HG03520 (cell line): ENCODE measurements around the gene C12orf43.

Experiments
- ATAC-seq: cut with Tn5 transposase; IDR thresholded peaks from one replicate; pipeline ENCODE4 v1.9.1; 2021; ENCODE audit warnings: mild to moderate bottlenecking, moderate library complexity; ENCODE audit not compliant: unreplicated experiment

The C12orf43 gene

DNA sequence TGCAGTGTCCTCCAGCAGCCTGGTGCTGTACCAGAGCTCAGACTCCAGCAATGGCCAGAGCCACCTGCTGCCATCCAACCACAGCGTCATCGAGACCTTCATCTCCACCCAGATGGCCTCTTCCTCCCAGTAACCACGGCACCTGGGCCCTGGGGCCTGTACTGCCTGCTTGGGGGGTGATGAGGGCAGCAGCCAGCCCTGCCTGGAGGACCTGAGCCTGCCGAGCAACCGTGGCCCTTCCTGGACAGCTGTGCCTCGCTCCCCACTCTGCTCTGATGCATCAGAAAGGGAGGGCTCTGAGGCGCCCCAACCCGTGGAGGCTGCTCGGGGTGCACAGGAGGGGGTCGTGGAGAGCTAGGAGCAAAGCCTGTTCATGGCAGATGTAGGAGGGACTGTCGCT is 15.2 kb downstream of the C12orf43 start:
- ATAC-seq: no peak

DNA sequence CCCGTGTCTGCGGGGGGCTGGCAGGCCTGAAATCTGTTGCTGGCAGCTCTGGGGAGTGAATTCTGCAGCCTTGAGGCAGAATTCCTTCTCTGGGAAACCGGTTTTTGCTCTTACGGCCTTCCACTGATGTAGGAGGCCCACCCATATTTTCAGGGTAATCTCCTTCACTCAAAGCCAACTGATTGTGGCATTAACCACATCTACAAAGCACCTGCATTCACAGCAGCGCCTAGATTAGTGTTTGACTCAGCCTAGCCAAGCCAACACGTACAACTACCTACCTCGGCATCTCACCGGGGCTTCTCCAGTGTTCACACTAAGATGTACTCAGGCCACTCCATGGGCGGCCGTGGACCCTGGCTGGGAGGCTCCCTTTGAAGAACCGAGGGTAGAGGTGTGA is 15.8 kb downstream of the C12orf43 start:
- no peak for ATAC-seq

DNA sequence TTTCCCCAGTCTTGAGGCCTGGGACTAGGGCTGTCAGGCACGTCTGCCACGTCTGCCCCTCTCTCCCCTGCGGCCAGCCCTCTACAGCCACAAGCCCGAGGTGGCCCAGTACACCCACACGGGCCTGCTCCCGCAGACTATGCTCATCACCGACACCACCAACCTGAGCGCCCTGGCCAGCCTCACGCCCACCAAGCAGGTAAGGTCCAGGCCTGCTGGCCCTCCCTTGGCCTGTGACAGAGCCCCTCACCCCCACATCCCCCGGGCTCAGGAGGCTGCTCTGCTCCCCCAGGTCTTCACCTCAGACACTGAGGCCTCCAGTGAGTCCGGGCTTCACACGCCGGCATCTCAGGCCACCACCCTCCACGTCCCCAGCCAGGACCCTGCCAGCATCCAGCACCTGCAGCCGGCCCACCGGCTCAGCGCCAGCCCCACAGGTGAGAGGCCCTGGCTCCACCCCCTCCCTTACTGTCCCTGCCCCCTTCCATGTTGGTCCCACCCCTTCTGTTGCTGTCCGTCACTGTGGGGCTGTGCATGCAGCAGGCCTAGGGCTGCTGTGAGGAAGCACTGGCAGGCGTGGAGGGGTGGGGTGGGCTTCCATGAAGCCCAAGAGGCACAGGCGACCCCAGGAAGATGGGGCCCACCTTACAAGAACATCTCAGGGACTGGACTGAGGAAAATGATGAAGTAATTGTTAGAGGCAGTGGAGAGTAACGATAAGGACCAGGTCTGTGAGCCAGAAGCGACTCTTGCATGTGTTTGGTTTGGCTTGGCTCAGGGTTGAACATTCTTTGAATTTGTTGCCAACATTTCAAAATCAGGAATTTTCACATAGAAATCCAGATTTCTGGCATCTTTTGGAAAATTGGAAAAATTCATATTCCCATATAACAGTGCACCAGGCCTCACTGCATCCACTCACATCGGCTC is 16.8 kb downstream of the C12orf43 start:
- ATAC-seq: no peak

DNA sequence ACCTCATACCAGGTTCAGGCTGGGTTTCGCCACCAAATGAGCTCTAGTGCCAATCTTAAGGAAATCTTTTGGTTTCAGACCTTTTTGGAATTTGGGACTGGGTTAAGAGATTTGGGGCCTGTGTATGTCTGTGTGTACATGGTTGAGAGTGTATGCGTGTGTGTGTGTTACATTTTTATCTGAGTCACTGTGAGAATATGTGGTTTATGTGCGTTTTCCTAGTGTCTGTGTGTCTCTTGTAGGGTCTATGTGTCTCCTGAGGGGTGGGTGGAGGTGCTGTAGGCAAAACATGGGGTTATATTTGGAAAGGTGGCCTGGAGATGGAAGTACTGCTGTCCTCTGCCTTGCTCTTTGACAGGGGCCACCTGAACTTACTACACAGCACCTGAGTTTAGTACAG is 17.9 kb downstream of the C12orf43 start:
- no peak for ATAC-seq

DNA sequence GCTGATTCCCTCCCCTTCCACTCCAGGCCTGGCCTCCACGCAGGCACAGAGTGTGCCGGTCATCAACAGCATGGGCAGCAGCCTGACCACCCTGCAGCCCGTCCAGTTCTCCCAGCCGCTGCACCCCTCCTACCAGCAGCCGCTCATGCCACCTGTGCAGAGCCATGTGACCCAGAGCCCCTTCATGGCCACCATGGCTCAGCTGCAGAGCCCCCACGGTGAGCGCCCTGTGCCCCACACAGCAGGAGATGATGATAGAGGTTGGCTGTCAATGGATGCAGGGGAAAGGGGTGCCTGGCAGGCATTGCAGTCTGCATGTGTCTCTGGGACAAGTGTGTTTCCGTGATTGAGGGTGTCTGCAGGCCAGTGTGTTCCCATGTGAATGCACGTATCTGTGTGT is 18.8 kb downstream of the C12orf43 start:
- no peak for ATAC-seq

DNA sequence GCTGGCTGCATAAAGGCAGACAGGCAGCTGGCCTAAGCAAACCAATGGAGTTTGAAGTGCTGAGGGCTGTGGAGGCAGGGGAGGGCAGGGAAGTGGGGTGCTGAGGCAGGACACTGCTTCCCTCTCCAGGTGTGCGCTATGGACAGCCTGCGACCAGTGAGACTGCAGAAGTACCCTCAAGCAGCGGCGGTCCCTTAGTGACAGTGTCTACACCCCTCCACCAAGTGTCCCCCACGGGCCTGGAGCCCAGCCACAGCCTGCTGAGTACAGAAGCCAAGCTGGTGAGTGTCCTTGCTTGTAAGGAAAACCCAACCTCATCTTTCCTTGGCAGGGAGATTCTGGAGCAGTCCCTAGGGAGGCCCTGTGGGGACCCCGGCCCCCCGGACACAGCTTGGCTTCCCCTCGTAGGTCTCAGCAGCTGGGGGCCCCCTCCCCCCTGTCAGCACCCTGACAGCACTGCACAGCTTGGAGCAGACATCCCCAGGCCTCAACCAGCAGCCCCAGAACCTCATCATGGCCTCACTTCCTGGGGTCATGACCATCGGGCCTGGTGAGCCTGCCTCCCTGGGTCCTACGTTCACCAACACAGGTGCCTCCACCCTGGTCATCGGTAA is 20.0 kb downstream of the C12orf43 start:
- ATAC-seq: no peak

DNA sequence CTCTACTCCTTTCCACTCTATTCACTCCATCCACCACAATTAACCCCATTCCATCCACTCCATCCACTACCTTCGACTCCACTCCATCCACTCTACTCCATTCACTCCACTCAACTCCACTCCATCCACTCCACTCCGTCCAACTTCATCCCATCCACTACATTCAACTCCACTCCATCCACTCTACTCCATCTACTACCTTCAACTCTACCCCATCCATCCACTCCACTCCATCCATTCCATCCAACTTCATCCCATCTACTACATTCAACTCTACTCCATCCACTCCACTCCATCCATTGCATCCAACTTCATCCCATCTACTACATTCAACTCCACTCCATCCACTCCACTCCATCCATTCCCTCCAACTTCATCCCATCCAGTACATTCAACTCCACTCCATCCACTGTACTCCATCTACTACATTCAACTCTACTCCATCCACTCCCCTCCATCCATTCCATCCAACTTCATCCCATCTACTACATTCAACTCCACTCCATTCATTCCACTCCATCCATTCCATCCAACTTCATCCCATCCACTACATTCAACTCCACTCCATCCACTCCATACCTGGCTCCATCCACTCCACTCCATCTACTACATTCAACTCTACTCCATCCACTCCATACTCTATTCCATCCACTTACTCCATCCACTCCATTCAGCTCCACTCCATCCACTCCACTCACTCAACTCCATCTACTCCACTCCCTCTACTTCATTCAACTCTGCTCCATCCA is 21.5 kb downstream of the C12orf43 start:
- ATAC-seq: no peak

DNA sequence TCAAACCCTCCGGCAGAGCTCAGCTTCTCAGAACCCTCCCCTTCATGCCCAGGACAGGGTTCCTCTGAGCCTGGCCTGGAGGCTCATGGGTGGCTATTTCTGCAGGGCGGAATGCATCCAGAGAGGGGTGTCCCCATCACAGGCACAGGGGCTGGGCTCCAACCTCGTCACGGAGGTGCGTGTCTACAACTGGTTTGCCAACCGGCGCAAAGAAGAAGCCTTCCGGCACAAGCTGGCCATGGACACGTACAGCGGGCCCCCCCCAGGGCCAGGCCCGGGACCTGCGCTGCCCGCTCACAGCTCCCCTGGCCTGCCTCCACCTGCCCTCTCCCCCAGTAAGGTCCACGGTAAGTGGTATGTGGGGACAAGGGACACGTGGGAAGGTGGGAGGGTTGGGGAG is 22.2 kb downstream of the C12orf43 start:
- no peak for ATAC-seq

DNA sequence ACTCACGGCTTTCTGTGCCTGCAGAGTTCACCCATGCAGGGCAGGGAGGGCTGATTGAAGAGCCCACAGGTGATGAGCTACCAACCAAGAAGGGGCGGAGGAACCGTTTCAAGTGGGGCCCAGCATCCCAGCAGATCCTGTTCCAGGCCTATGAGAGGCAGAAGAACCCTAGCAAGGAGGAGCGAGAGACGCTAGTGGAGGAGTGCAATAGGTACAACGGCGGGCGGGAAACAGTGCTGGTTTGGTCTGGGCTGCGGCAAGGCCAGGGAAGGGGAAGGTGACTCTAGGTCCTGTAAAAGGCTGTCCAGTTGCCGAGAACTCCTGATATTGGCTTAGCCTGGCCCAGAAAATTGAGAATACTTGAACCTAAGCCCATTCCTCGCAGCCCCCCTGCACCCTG is 22.8 kb downstream of the C12orf43 start:
- no peak for ATAC-seq

DNA sequence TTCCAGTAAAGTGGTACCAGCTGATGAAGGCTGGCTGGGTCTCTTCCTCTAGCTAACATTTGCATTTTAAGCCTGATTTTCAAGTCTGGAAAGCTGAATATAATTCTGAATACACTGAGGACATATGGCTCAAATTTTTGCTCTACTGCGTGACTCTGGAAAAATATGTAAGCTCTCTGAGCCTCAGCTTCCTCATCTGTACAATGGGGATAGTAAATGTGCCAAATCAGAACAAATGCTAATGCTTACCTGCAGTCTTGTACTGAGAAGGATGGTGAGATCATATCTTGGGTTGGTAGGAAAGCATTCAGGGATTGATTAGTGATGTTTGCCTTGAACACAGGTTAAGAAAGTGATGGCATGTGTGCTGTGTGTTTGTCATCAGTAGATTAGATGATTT is 23.3 kb downstream of the C12orf43 start:
- no peak for ATAC-seq

DNA sequence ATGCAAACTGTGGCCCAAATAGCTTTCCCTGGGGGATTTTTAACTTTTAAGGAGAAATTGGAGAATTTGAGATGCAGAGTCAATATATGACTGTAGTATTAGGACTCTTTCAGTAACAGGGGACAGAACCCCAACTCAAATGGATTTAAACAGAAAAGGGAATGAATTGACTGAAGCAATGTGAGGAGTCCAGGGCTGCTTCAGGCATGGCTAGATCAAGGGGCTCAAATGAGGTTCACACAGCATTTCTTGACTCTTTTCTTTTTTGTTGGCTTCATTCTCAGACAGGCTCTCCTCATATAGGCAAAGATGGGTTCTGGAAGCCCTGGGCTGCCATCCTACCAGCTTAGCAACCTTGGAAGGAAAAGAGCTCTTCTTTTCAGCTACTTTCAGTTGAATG is 24.3 kb downstream of the C12orf43 start:
- ATAC-seq: no peak

DNA sequence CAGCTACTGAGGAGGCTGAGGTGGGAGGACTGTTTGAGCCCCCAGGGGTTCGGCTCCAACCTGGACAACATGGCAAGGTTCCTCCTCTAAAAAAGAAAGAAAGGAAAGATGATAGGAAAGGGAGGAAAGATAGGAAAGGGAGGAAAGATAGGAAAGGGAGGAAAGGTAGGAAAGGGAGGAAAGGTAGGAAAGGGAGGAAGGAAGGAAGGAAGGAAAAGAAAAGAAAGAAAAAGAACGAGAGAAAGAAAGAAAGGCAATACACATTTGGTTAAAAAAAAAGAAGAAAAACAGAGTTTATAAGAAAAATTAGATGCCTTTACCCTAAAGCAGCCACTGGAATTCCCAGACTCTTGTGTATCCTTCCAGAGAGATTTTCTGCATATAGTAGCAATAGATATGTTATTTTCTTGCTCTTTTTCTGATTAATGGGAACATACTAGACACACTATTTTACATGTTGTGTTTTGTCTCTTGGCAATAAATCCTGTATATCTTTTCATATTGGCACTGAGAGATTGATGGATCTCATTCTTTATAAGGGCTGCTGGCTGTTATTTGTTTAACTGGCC is 25.7 kb downstream of the C12orf43 start:
- ATAC-seq: no peak

DNA sequence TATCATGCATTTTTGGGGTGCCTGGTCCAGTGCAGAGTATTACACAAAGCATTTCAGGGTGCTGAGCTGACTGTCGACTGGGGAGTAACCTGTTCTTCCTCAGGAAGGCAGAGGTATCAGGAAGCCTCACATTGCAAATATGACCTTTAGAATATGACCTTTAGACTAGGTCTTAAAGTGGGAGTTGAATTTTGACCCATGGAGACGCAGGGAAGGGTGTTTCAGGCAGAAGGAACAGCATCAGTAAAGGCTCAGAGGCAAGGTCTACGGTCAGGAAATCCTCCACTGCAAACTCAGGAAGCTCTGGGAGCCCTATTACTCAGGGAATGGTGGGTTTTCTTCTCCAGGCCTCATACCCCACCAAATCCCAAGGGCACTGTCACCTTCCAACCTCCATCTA is 26.6 kb downstream of the C12orf43 start:
- no peak for ATAC-seq

DNA sequence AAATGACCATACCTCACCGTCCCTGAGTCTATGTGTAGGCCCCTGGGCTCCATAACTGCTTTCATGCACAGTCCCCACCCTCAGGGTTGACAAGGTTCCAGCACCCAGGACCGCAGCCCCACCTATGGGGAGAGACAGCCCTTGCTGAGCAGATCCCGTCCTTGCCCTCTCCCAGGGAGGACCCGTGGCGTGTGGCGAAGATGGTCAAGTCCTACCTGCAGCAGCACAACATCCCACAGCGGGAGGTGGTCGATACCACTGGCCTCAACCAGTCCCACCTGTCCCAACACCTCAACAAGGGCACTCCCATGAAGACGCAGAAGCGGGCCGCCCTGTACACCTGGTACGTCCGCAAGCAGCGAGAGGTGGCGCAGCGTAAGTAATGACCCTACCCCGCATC is 27.6 kb downstream of the C12orf43 start:
- ATAC-seq: no peak

DNA sequence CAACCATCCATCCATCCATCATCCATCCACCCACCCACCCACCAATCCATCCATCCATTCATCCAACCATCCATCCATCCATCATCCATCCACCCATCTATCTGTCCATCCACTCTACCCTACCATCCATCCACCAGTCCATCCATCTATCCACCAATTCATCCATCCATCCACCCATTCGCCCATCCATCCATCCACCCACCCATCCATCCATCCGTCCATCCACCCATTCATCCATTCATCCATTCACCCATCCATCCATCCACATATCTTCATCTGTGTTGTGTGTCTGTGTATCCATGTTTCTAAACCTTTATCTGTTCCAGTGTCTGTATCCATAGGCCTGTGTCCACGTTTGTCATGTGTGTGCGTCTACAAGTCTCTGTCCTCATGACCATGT is 28.1 kb downstream of the C12orf43 start:
- no peak for ATAC-seq

DNA sequence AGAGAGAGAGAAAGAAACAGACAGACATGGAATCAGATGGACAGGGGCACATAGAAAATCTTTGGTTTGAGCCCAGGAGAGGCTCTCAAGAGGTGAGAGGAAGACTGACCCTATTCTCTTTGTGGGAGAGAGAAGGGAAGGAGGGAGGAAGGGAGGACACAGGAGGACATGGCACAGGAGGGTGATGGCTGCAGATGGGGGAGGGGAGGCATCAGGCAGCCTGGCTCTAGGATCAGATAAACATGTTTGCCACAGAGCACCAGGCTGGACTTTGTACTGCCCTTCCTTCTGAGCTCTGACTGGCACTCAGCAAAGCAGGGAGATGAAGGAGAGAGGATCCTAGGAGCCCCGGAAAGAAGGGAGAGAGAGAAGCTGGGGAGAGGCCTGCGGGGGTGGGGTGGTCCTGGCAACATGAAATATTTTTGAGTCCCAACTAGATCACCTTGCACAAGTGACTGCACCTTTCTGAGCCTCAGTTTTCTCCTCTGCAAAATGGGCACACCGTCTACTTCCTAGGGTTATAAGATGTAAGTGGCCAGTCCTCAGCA is 31.9 kb downstream of the C12orf43 start:
- no peak for ATAC-seq

DNA sequence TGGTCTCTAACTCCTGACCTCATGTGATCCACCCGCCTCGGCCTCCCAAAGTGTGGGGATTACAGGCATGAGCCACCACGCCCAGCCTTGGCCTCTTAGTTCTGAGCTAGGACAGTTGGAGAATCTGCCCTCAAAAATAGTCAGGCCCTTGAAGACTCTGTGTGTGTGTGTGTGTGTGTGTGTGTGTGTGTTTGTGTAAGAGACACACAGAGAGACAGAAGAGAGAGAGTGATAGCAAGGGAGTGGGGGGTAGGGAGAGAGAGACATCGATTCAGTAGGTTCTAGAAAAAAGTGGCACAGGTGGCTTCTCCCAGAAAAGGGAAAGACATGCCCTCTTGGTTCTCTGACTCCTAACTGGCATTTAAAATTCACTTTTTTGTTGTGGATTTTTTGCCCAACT is 32.5 kb downstream of the C12orf43 start:
- ATAC-seq: no peak

DNA sequence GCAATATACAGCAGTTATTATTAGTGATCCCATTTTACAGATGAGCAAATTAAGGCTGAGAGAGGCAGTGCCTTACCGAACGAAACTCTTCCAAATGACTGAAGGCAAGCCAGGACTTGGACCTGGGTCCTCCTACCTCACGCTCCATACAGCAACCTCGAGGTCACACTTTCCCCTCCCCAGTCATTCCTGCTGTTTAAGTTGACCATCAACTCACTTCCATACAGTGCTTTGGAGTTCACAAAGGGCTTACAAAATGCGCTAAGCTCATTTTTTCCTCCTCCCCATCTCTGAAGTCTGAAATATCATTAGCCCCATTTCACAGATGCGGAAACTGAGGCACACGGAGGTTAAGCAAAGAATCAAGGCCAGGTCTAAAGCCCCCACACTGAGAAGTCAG is 33.6 kb downstream of the C12orf43 start:
- ATAC-seq: no peak

DNA sequence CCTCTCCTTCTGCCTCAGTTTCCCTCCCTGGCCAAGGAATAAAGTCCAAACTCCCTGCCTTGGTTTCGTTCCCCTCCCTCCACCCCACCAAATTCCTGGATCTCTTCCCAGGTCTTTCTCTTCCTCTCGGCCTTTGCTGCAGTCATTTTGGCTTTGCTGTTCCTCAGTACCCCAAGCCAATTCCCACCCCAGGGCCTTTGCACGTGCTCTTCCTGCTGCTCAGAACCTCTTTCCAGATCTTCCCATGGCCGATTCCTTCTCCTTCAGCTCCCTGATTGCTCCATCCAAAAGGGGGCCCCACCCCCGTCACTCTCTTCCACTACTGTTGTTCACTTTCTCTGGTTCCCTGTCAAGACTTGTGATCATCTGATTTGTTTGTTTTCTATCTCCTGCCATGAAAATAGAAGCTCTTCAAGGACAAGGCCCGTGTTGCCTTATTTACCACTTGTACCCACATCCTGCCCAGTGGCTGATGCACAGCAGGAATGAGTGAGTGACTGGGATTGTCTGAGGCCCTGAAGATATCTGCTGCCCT is 34.8 kb downstream of the C12orf43 start:
- no peak for ATAC-seq

DNA sequence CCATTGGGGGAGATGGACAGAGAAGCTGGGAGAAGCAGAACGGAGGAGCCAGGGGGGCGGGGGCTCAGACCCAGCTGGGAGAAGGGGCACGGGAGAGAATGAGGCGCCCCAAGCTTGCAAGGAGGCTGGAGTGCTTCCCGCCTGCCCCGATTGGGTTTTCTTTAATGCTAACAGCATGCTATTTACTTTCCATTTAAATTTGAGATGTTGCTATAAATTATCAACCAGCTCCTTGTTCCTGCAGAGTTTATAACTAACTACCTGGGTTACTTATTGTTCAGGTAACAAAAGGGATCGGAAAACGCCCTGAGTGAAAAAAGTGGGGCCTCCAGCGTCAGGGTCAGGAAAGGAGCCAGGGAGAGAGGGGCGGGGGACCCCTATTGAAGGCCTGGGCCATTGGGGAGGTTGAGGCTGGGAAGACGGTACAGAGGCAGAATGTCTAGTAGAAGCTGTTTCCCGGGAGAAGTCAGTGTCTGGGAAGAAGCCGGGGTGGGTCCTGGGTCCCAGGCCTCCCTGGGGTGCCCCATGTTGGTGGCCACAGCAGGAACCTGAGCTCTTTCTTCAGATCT is 35.4 kb downstream of the C12orf43 start:
- no peak for ATAC-seq
